GM18870 (cell line): ENCODE measurements around the gene PPP6R1.

Experiments
- ATAC-seq: cut with Tn5 transposase; IDR thresholded peaks from one replicate; pipeline ENCODE4 v1.9.1; 2021; ENCODE audit warnings: moderate library complexity; ENCODE audit not compliant: unreplicated experiment

Gene PPP6R1

DNA sequence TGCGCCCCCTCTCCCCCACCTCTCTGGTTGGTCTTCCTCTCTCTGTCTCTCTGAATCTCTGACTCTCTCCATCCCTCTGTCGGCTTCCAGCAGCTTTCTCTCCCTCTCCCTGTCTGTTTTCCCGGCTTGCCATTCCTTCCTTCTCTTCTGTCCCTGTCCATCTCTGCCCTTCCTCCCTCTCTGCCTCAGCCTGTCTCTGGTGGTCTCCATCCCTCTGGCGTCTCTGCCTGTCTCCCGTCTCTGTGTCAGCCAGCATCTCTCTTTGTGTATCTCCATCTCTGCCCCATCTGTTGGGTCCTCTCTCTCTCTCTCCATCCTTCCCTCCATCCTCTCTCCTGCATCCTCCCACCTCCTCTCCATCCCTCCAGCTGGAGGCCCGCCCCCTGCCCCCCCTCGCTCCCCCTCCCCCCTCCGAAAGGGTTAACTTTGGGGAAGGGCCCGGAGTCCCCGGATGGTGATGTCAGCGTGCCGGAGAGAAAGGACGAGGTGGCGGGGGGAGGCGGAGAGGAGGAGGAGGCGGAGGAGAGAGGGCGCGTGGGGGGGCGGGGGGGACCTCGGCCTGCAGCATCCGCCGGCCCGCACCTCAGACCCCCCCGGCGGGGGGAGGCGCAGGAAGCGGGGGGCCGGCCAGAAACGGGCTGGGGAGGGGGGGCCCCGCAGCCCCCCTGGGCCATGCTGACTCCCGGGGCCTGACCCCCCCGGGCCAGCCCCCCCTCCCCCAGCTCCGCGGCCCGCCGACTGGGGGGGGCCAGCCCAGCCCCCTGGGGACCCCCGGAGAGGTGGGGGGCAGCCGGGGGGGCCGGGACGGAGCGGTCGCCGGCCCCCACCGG, 24.9 kb upstream of the PPP6R1 start, which contains the start of gene BRSK1:
Gene BRSK1, plus strand, starts transcription at position 450 of the 830 bp plus-strand sequence. CDS start 446 bp downstream, outside the sequence.
- ATAC-seq: no peak

GRCh38 chr19:55279770-55280643, 21.2 kb upstream of the PPP6R1 start, which contains the start of gene HSPBP1:
Gene HSPBP1, minus strand, starts transcription at chr19:55280110. Its CDS starts 502 bp downstream, at chr19:55279608.
- ATAC-seq: peak; percentile 71

GRCh38 chr19:55279340-55279739, 20.5 kb upstream of the PPP6R1 start:
- no peak for ATAC-seq

DNA sequence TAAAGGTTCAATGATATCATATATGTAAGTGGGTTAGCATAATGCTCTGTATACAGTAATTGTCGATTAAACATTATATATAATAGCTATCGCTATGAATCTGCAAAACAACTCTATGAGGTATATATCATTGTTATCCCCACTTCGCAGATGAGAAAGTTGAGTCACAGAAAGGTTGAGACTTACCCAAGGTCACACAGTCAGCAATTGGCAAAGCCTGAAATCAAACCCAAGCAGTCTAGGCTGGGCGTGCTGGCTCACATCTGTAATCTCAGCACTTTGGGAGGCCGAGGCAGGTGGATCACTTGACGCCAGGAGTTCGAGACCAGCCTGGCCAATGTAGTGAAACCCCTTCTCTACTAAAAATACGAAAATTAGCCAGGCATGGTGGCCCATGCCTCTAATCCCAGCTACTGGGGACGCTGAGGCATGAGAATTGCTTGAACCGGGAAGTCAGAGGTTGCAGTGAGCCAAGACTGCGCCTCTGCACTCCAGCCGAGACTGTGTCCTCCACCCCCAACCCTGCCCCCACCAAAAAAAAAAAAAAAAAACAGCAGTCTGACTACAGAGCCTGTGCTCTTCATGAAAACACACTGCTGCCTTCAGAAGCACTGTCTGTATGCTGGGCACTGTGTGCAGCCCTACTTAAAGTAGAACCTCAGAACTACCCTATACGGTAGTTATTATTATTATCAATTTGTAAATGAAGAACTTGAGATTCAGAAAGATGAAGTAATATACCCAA, 19.7 kb upstream of the PPP6R1 start:
- no peak for ATAC-seq

- ATAC-seq: no peak
Measured at GRCh38 chr19:55277494-55277893, 18.7 kb upstream of the PPP6R1 start.

GRCh38 chr19:55276720-55277430, 18.1 kb upstream of the PPP6R1 start:
- no peak for ATAC-seq

GRCh38 chr19:55275851-55276719, 17.3 kb upstream of the PPP6R1 start:
- peak; percentile 65 for ATAC-seq

- no peak for ATAC-seq
Measured at GRCh38 chr19:55273978-55274707, 15.3 kb upstream of the PPP6R1 start.

- ATAC-seq: no peak
Measured at GRCh38 chr19:55272142-55272541, 13.3 kb upstream of the PPP6R1 start.

GRCh38 chr19:55270172-55270942, 11.5 kb upstream of the PPP6R1 start:
- ATAC-seq: no peak

GRCh38 chr19:55269299-55269698, 10.5 kb upstream of the PPP6R1 start:
- ATAC-seq: no peak

GRCh38 chr19:55266840-55267239, 8.0 kb upstream of the PPP6R1 start:
- ATAC-seq: no peak

DNA sequence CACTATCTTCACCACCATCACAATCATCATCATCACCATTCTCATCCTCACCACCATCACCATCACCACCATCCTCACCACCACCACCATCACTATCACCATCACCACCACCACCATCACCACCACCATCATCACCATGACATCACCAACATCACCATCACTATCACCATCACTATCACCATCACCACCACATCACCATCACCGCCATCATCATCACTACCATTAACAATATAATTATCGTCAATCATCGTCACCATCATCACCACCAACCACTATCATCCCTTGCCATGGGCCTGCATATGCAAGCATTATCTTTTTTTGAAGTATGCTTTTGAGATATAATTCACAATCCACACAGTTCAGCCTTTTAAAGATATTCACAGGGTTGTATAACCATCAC, 7.6 kb upstream of the PPP6R1 start:
- ATAC-seq: no peak

- ATAC-seq: no peak
Measured at GRCh38 chr19:55265723-55266386, 7.0 kb upstream of the PPP6R1 start.

- ATAC-seq: no peak
Measured at GRCh38 chr19:55265173-55265572, 6.4 kb upstream of the PPP6R1 start.

DNA sequence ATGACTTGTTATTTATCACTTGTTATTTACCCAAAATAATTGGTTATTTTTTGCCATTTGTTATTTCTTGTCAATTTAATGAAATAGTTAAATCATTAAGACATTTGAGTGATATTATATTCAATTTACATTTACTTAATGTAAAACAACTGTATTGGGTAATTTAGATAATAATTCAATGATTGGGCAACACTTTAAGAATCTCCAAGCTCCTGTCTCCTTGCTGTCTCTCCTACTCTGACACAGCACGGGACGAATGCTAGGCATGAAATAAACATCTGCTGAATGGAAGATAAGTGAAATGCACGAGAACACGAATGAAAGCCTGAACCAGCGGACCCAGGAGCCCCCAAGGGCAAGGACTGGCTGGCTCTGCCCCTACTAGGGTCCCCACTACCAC, 5.7 kb upstream of the PPP6R1 start:
- no peak for ATAC-seq

- ATAC-seq: no peak
Measured at GRCh38 chr19:55262359-55262758, 3.5 kb upstream of the PPP6R1 start.
